GM21367 (cell line): Measurements from ENCODE around the gene TRAM2.

ENCODE experiments used
- ATAC-seq: cut with Tn5 transposase; IDR thresholded peaks from one replicate; pipeline ENCODE4 v1.9.1; 2021; ENCODE audit not compliant: unreplicated experiment

TRAM2 gene

GRCh38 chr6:52577022-52577777 is at the start of gene TRAM2:
TRAM2 (minus strand) TSS chr6:52577060; CDS start chr6:52576915, 145 bp downstream.
- ATAC-seq, result peak; percentile 37

GRCh38 chr6:52622810-52623209 is 46.0 kb upstream of the TRAM2 start:
- no peak for ATAC-seq

GRCh38 chr6:52621631-52622030 is 44.8 kb upstream of the TRAM2 start:
- no peak for ATAC-seq

- ATAC-seq, result no peak
Measured at GRCh38 chr6:52620906-52621190, 44.0 kb upstream of the TRAM2 start.

- ATAC-seq, result no peak
Measured at GRCh38 chr6:52620055-52620905, 43.4 kb upstream of the TRAM2 start.

GRCh38 chr6:52617087-52617486 is 40.2 kb upstream of the TRAM2 start:
- ATAC-seq, result no peak

- no peak for ATAC-seq
Measured at GRCh38 chr6:52616059-52616690, 39.3 kb upstream of the TRAM2 start.

- ATAC-seq, result no peak
Measured at GRCh38 chr6:52612336-52613054, 35.6 kb upstream of the TRAM2 start.

GRCh38 chr6:52611833-52612232 is 35.0 kb upstream of the TRAM2 start:
- ATAC-seq, result no peak

- ATAC-seq, result no peak
Measured at GRCh38 chr6:52610745-52611355, 34.0 kb upstream of the TRAM2 start.

- ATAC-seq, result no peak
Measured at GRCh38 chr6:52610011-52610410, 33.2 kb upstream of the TRAM2 start.

GRCh38 chr6:52605610-52606185 is 28.8 kb upstream of the TRAM2 start:
- ATAC-seq, result no peak

- no peak for ATAC-seq
Measured at GRCh38 chr6:52603000-52603795, 26.3 kb upstream of the TRAM2 start.

GRCh38 chr6:52598824-52599190 is 21.9 kb upstream of the TRAM2 start:
- ATAC-seq, result no peak

GRCh38 chr6:52598123-52598823 is 21.4 kb upstream of the TRAM2 start:
- no peak for ATAC-seq

GRCh38 chr6:52597738-52598122 is 20.9 kb upstream of the TRAM2 start:
- no peak for ATAC-seq

- no peak for ATAC-seq
Measured at GRCh38 chr6:52596371-52597028, 19.6 kb upstream of the TRAM2 start.

GRCh38 chr6:52595796-52596130 is 18.9 kb upstream of the TRAM2 start:
- ATAC-seq, result peak; percentile 65
